GM12878 (cell line): ENCODE data around the gene EFNB2. TPM values are rescaled to one million over a fixed set of nuclear protein-coding genes. Genes with fewer than 3 reads are reported as not detected.

Experiments
- ATAC-seq: fragments of 200-7000 bp; cut with Tn5 transposase; 3 replicates; pipeline ENCODE4 v1.9.1; 2020; ENCODE audit warnings: mild to moderate bottlenecking, moderate library complexity
- BruUV-seq: library from RNA; stranded (reverse); fragments of 400-500 nt; replicated peaks from 2 replicates; lab custom pipeline; 2021; lab: Mats Ljungman, UMichigan
- CTCF ChIA-PET: fragments of 300-600 bp; sonication (Branson Sonifier 250); formaldehyde crosslinking; extraction: SDS; loops from one replicate; lab custom pipeline; 2021; ENCODE audit warnings: inconsistent platforms; lab: Yijun Ruan, JAX
- POLR2A ChIA-PET: fragments of 350-600 bp; formaldehyde crosslinking; extraction: SDS; loops from one replicate; lab custom pipeline; 2021; ENCODE audit warnings: inconsistent platforms; lab: Charles Lee
- RAD21 ChIA-PET: fragments of 300-600 bp; sonication (Branson Sonifier 250); formaldehyde crosslinking; loops from one replicate; lab custom pipeline; 2023; ENCODE audit warnings: antibody characterized with exemption; ENCODE audit not compliant: unreplicated experiment; lab: Charles Lee
- SMC1A ChIA-PET: fragments of 300-600 bp; sonication (Branson Sonifier 250); formaldehyde crosslinking; loops from one replicate; lab custom pipeline; 2023; ENCODE audit not compliant: unreplicated experiment, uncharacterized antibody; lab: Charles Lee
- DNase-seq: peaks from one replicate; pipeline ENCODE4 v3.0.0-alpha.2; 2011; ENCODE audit warnings: low read depth, low spot score
- FAIRE-seq: peaks from 3 replicates; lab custom pipeline; 2011; peaks lifted over from hg19 to GRCh38; lab: Jason Lieb, UNC
- H2AFZ ChIP-seq: 2 replicates; pipeline ENCODE4 v1.6.0; 2011; ENCODE audit warnings: low read depth, low read length, control low read depth; ENCODE audit not compliant: control insufficient read depth
- H3K27ac ChIP-seq: 2 replicates; pipeline ENCODE4 v1.5.1; 2011; ENCODE audit warnings: control low read depth; ENCODE audit not compliant: control insufficient read depth, insufficient read depth
- H3K27me3 ChIP-seq, 2 experiments: replicated peaks in 1 of 2; 2 replicates each; pipeline versions ENCODE4 v1.6.0 to v1.6.1; 2011; ENCODE audit warnings: low read length in 1 of 2; ENCODE audit not compliant: control insufficient read depth in 2 of 2, insufficient read depth in 2 of 2
- H3K36me3 ChIP-seq, 2 experiments: 2 replicates each; pipeline ENCODE4 v1.5.1; 2011; ENCODE audit warnings: low read length in 1 of 2; ENCODE audit not compliant: control insufficient read depth in 2 of 2, insufficient read depth in 2 of 2
- H3K4me1 ChIP-seq: 2 replicates; pipeline ENCODE4 v1.6.1; 2011; ENCODE audit warnings: mild to moderate bottlenecking, low read length, moderate library complexity, mixed read lengths; ENCODE audit not compliant: control insufficient read depth, insufficient read depth
- H3K4me2 ChIP-seq: 2 replicates; pipeline ENCODE4 v1.6.0; 2011; ENCODE audit warnings: control low read depth; ENCODE audit not compliant: control insufficient read depth, insufficient read depth
- H3K4me3 ChIP-seq: fragments of 200-600 bp; sonication (generic); 2 replicates; pipeline ENCODE4 v1.5.1; 2016
- H3K79me2 ChIP-seq: 2 replicates; pipeline ENCODE4 v1.6.0; 2011; ENCODE audit warnings: low read length; ENCODE audit not compliant: control insufficient read depth, insufficient read depth
- H3K9ac ChIP-seq: 2 replicates; pipeline ENCODE4 v1.8.0; 2011; ENCODE audit warnings: low read length, control low read depth, mixed read lengths; ENCODE audit not compliant: control insufficient read depth, insufficient read depth
- H3K9me3 ChIP-seq: replicated peaks from 3 replicates; pipeline ENCODE4 v1.5.1; 2011; ENCODE audit warnings: mild to moderate bottlenecking, low read length; ENCODE audit not compliant: control insufficient read depth, insufficient read depth
- H4K20me1 ChIP-seq: 2 replicates; pipeline ENCODE4 v1.6.0; 2011; ENCODE audit not compliant: control insufficient read depth, insufficient read depth
- CHD1 ChIP-seq: IDR thresholded peaks from 2 replicates; pipeline ENCODE4 v1.6.1; 2012; ENCODE audit warnings: low read depth, low read length, improper control_type of control experiment
- E2F4 ChIP-seq: IDR thresholded peaks from 2 replicates; pipeline ENCODE4 v1.6.1; 2012; ENCODE audit warnings: low read depth, low read length, improper control_type of control experiment
- FOS ChIP-seq: IDR thresholded peaks from 3 replicates; pipeline ENCODE4 v1.6.1; 2011; ENCODE audit warnings: borderline replicate concordance; ENCODE audit not compliant: insufficient read length; ENCODE audit errors: extremely low read depth
- HDAC2 ChIP-seq: fragments of 200-600 bp; sonication (generic); IDR thresholded peaks from 2 replicates; pipeline ENCODE4 v1.6.1; 2017
- MEF2B ChIP-seq: fragments of 450-650 bp; IDR thresholded peaks from 2 replicates; pipeline ENCODE4 v1.6.1; 2018; ENCODE audit warnings: mild to moderate bottlenecking, moderate library complexity; ENCODE audit not compliant: partially characterized antibody, poor library complexity, severe bottlenecking
- NRF1 ChIP-seq: conservative IDR thresholded peaks from 2 replicates; pipeline ENCODE4 v1.6.1; 2011; ENCODE audit warnings: mild to moderate bottlenecking, low read depth, low read length, improper control_type of control experiment
- PAX8 ChIP-seq: fragments of 450-650 bp; IDR thresholded peaks from 2 replicates; pipeline ENCODE4 v1.6.1; 2017; ENCODE audit warnings: mild to moderate bottlenecking, moderate library complexity
- POLR2A ChIP-seq: IDR thresholded peaks from 2 replicates; pipeline ENCODE4 v1.6.1; 2011; ENCODE audit warnings: low read depth, mild to moderate bottlenecking, low read length
- PRDM15 ChIP-seq: fragments of 450-650 bp; formaldehyde crosslinking; IDR thresholded peaks from 2 replicates; pipeline ENCODE4 v1.4.0; 2020; ENCODE audit warnings: mild to moderate bottlenecking, moderate library complexity
- SIX5 ChIP-seq: IDR thresholded peaks from 2 replicates; pipeline ENCODE4 v1.6.1; 2011; ENCODE audit warnings: mild to moderate bottlenecking, low read depth, low read length, moderate library complexity; ENCODE audit not compliant: severe bottlenecking
- WRNIP1 ChIP-seq: IDR thresholded peaks from 2 replicates; pipeline ENCODE4 v1.6.1; 2011; ENCODE audit warnings: low read depth, low read length, improper control_type of control experiment, borderline replicate concordance
- ZBTB11 ChIP-seq: fragments of 450-650 bp; formaldehyde crosslinking; IDR thresholded peaks from 2 replicates; pipeline ENCODE4 v1.5.0; 2022; ENCODE audit warnings: mild to moderate bottlenecking, missing genetic modification characterization
- ZZZ3 ChIP-seq: IDR thresholded peaks from 2 replicates; pipeline ENCODE4 v1.6.1; 2011; ENCODE audit warnings: low read depth; ENCODE audit not compliant: control insufficient read depth, insufficient read length
- WGBS: methylation state at CpG from one replicate; pipeline ENCODE4 v1.1.6; 2016; ENCODE audit warnings: low lambda C conversion rate; ENCODE audit not compliant: insufficient replicate concordance, insufficient coverage; ENCODE audit errors: missing lambda C conversion rate; 5-methylcytosine and 5-hydroxymethylcytosine counted together
- in situ Hi-C: fragments of 300-500 bp; cut with MboI; formaldehyde crosslinking; loops from 9 replicates; pipeline ENCODE4 v1.14.3; 2018; ENCODE audit warnings: mixed read lengths
- intact Hi-C: fragments of 100-400 bp; cut with micrococcal nuclease; formaldehyde crosslinking; loops from one replicate; pipeline ENCODE4 v1.14.2; 2022; ENCODE audit not compliant: unreplicated experiment
- polyA plus RNA-seq, 11 experiments: library from polyadenylated mRNA; depleted of rRNA in 4 of 11; unstranded in 6 of 11; stranded (reverse) in 5 of 11; fragments of >200 nt; fragmentation: Nextera tagmentation in 4 of 11; fragmentation: Illumina TruSeq in 1 of 11; extraction: Ambion mirVana in 4 of 11; extraction: Trizol in 1 of 11; gene quantifications; 1 replicate in 1 of 11; 2 replicates in 10 of 11; pipeline versions ENCODE4 v1.2.1 to v1.2.3, GENCODE V29; 2011 to 2016; ENCODE audit warnings: inconsistent platforms in 2 of 11, missing spikeins in 2 of 11, low read depth in 1 of 11
- total RNA-seq, 4 experiments: library from RNA; depleted of rRNA in 3 of 4; stranded (reverse); fragments of >200 nt in 3 of 4; fragmentation: Illumina TruSeq in 1 of 4; extraction: Trizol in 1 of 4; gene quantifications; 2 replicates each; pipeline versions ENCODE4 v1.2.1 to v1.2.3, GENCODE V29; 2013 to 2021

Gene EFNB2
- total and polyA plus RNA-seq, 10 of the 15 experiments (the other 5 are each of a cell fraction or from before 2014, with no cell fraction given) = 0.12 to 1.5 (median 0.31) TPM; not detected in 1

GRCh38 chr13:106468744-106469590 is 66.5 kb downstream of the EFNB2 start:
- no peaks in the 10 kb centered on the region for H3K9me3 ChIP-seq
- POLR2A ChIA-PET = no interaction called here
- no peaks in the 10 kb centered on the region for H4K20me1 ChIP-seq
- H2AFZ ChIP-seq = no peak overlapping the region
- CTCF ChIA-PET = no interaction called here
- SMC1A ChIA-PET = no interaction called here
- no peak for FAIRE-seq
- 73% methylated on average over 20 of the region's 20 CpGs for WGBS
- no peak overlapping the region for H3K4me3 ChIP-seq
- BruUV-seq = no TSS peak
- no peaks in the 10 kb centered on the region for H3K36me3 ChIP-seq
- intact Hi-C loops = no loop called here
- no peak overlapping the region for H3K27ac ChIP-seq
- no peaks in the 10 kb centered on the region for H3K79me2 ChIP-seq
- no peak for DNase-seq
- no peak for ATAC-seq
- H3K9ac ChIP-seq = no peak overlapping the region
- H3K4me2 ChIP-seq = no peak overlapping the region
- H3K27me3 ChIP-seq = no peaks in the 10 kb centered on the region
- H3K4me1 ChIP-seq = no peaks in the 10 kb centered on the region; the same call in 1 of the 2 replicates
- in situ Hi-C loops = no loop called here
- RAD21 ChIA-PET = interaction anchor here (0.7 kb wide), 1 partner anchor 175 kb away, joined by 3 read pairs; no protein-coding TSS in a partner anchor
- TF ChIP-seq ZBTB11 (no peak), FOS (no peak), ZZZ3 (no peak), WRNIP1 (no peak), PAX8 (no peak), SIX5 (no peak), NRF1 (no peak), CHD1 (no peak), PRDM15 (CRISPR knock-in tag) (no peak), MEF2B (no peak), POLR2A (no peak), E2F4 (no peak), HDAC2 (no peak)
